GM19193 (cell line): ENCODE data around the gene REX1BD.

Source experiments
- POLR2A ChIP-seq: IDR thresholded peaks from 4 replicates; pipeline ENCODE4 v1.6.1; 2011; ENCODE audit not compliant: insufficient read depth, insufficient read length; ENCODE audit errors: extremely low read depth

The REX1BD gene

DNA sequence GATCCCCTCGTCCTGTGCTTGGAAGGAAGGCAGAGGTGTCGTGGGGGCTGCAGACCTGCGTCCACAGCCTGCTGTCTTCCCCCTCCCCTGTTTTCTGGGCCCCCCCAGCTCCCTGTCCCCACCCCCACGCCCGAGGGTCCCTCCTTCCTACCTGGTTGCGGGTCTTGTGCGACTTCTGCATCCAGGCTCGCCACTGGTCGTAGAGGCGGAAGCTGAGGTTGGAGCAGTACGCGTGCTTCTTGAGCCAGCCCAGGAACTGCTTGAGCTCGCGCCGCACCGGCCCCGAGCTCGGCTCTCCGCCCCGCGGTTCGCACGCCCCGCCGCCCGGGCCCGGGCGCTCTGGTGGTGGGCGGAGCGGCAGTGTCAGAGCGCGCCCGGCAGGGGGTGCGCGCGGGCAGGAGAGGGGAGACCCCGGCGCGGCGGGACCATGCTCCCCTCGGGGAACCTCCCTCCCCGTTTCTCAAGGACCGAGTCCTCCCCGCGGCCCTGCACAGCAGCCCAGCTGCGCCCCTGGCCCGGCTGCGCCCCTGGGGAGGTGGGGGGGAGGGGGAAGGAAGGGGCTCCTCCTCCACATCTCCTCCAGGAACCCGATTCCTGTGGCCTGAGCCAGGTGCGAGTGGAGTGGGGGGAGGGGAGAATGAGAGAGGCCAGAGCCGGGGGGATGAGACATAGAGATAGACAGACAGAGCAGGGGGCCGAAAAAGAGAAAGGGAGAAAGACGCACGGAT, 5.7 kb downstream of the REX1BD start:
- TF ChIP-seq POLR2A: no peak

DNA sequence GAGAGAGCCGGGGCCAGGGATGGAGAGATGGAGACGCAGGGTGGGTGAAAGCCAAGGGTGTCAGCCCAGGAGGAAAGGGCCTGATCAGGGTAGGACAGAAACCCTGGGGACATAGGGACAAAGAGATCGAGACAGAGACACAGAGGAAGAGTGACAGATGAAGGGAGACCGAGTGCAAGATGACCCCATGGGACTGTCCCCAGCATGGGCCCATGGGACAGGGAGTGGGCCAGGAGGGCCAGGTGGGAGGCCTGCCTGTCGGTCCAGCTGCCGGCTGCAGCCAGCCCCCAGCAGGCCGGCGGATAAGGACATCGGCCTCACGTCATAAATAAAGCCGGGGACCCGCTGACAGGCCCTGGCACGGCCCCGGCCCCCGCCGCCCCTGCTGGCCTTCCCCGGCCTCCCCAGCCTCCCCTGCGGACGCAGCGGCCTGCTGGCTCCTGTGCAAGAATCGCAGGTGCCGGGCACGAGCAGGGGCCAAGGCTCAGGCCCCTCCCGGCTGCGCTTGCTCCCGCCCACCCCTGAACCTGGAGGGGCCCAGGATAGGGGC, 6.3 kb downstream of the REX1BD start:
- no peak for TF ChIP-seq POLR2A

DNA sequence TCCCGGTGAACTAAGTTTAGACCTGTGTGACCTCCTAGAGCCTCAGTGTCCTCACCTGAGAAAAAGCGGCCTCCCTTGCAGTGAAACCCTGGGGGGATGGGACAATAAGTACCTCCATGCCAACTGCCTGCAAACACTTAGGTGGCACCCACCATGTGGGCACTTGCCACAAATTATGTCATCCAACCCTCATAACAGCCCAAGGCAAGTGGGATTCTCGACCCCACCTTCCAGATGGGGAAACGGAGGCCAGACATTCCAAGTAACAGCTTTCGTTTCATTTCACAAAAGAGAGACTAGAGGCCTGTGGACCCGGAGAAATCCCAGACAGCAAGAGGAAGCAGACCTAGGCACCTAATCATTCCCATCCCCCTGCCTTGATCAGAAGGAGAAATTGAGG, 6.9 kb downstream of the REX1BD start:
- TF ChIP-seq POLR2A: no peak

DNA sequence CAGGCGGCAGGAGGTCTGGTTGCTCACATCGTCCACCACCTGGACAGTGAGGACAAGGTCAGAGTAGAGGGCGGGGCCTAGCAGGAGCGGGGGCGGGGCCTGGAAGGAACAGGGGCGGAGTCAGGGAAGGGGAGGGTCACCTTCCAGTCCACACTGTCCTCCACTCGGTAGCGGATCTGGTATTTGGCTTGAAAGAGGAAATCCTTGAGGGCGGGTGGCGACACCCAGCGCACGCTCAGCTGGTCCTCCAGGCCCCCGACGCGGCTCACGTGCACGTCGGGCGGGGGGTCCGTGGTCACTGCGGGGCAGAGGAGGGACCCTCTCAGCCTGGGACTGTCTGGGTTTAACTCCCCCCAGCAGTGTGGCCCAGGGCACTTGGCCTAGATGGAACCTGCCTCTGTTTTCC, 8.2 kb downstream of the REX1BD start:
- no peak for TF ChIP-seq POLR2A

DNA sequence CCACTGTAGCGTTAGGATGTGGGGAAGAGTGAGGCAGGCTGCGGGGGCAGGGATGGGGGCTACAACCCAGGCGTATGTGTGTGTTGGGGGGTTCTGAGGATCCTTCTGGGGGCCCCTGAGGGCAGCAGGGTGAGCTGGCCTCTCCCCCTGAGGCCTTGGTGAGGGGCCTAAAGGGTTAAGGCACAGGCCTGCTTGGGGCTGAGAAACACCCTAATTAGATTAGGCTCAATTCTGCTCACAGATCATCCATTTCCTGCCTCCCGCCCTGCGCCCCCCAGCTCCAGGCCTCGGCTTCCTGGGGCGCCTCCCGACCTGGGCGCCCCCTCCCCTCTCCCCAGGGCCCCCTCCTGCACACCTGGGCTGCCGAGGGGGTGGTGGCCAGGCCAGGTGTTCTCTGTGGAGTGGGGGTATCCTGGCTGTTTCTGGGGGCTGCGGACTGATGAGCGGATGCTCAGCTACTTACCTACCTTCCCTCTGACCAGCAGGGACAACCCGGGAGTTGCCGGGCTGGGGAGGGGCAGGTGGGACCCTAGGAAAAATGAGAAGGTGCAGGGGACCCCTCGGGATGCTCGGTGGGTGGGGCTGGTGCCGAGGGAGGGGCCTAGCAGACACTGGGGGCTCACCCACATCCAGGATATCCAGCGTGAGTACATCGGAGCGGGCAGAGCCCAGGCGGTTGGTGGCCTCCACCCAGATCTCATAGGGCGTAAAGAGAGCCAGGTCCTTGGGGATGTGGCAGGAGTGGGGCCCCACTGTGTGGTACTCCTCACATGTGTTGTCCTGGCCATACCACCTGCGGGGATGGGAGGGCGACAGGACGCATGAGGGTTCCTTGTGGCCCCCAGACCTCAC, 9.4 kb downstream of the REX1BD start:
- TF ChIP-seq POLR2A: no peak

DNA sequence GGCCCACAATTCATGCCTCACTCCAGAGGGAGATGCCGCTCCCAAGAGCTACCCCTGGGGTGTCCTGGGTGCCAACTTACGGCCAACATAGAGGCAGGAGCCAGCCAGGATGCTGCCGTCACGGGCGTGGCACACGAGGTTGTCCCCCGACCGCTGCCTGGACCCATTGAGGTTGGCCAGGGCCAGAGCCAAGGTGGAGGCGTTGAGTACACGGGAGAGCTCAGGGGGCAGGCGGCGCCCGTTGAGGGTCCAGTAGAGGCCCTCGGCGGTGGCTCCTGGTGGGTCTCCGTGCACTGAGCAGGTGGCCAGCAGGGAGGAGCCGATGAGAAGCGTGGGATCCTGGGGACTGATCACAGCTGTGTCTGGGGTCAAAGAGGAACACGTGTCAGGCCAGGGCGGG, 10.9 kb downstream of the REX1BD start:
- no peak for TF ChIP-seq POLR2A

DNA sequence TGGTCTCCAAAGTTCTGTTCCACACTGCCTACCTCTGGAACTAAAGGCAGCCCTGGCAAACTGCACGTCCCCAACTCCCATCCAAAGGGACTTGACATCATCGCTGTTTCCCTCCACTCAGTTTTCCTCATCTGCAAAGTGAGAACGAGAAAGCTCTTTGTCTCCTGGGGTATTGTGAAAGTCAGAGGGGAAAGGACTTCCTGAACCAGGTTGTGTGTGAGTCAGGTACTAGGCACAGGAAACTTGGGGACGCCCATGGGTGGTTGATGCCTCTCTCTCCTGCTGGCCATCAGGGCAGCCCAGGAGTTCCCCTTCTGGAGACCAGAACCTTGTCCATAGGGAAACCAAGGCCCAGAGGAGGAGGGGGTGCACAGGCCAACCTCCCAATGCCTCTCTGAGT, 13.3 kb downstream of the REX1BD start:
- TF ChIP-seq POLR2A: no peak

DNA sequence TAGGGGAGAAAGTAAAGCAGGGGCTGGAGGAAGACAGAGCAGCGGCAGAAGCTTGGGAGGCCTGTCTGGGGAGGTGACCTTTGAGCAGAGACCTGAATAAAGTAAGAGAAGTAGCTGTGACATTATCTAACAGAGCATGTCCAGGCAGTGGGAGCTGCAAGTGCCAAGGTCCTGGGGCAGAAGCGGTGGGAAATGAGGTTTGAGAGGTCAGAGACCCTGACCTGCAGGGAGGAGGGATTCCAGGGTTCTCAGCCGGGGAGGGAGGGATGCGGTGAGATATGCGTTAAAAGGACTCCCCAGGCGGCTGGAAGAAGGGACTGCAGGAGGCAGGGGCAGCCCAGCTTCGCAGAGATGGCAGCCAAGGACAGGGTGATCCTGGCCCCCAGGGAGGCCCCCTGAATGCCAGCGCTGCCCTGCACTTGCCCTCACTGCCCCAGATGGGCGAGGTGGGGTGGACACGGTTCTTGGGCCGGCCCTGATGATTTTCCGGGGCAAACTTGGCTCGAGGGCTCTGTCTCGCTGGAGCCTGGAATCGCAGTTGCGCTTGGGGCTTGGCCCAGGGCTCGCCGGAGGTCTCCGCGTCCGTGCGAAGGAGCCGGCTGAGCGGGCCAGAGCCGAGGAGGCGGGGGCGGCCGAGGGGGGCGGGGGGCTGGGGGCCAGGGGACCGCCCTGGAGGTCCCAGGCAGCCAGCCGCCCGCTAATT, 14.8 kb downstream of the REX1BD start:
- no peak for TF ChIP-seq POLR2A

DNA sequence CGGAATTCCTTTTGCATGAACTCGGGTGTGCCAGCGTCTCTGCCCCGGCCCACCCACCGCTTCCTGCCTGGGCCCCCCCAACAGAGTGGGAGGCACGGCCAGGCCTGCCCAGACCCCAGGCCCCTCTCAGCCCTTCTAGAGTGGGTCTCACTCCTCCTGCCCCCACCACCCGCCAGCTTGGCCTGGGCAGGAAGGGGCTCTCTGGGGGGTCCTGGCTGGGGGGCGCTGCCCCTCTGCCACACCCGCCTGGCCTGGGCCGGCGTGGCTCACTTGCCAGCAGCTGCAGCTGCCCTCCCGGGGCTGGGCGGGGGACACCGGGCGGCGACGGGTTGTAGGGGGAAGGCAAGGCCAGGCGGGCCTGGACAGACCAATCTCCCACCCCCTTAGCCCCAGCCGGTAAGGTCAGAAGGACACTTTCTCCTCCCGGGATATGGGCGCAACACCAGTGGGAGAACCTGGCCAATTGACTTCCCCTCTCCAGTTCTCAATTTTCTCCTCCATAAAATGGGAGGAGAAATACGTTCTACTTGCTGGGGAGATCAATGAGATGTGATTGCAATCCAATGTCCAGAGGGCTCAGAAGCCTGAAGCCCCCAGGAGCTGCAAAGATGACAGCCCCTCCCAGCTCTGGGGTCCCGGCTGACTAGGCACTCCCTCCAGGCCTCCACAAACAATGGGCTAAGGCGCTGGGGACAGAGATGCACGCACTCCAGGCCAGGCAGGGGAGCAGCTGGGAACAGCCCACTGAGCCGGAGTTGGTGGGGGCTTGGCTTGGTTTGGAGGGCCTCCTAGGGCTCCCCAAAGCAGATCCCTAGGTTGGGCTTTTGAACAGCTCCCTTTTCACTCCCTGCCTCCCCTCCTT, 15.6 kb downstream of the REX1BD start:
- no peak for TF ChIP-seq POLR2A

DNA sequence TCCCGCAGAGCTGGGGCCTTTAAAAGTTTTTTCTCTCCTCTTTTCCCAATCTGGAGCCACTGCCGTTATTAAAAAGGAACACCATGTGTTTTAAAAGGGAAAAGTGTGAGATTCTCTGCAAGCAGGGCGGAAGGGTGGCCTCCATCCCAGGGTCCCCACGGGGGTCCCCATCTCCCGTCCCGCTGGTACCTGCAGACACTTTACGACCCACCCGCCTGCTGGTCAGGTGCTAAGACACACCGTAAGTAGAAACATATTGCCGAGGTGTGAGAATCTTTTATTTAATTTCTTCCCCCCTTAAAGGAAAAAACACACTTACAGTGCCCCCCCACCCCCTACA, 16.2 kb downstream of the REX1BD start:
- TF ChIP-seq POLR2A: no peak

DNA sequence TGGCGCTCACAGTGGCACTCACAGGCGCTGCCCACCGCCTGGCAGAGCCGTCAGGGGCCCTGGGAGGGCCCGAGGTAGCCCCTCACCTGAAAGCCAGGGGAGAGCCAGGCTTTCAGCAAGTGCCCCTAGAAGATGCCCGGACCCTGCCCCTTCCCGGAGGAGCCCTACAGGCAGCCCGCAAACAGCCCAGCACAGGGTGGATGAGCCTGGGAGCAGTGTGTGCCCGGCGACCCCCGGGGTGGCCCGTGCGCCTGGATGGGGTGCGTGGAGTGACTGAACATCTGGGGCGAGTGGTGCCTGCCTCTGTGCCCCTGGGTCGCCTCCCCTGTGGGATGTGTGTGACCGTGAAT, 16.6 kb downstream of the REX1BD start:
- no peak for TF ChIP-seq POLR2A

DNA sequence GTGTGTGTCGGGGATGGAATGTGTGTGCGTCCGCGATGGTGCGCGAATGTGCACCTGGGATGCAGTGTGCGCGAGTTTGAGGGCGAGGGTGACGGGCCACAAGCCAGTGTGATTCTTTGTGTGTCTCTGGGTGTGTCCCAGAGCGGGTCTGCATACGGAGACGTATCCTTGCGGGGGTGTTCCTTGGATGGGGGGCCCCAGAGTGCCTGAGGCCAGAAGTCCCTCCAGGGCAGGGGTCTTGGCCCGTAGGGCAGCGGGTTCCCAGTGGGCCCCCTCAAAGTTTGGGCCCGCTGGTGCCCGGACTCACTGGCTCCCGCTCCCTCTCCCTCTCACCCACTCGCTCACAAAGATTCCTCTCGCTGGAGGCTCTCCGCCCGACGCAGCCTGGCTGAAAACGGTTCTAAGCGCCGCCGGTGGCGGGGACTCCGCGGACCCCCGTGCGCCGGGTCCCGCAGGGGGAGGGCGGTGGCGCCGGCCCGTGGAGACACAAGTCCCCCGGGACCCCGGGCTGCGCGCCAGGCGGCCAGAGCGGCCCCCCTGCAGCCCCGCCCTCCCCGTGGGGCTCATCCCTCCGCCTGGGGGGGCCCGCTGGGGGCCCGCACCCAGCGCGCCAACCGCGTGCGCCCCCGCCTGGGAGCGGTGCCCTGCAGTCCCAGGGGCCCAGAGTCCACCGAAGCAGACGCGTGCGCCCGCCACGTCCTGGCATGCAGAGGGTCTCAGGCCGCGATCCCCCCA, 17.1 kb downstream of the REX1BD start:
- no peak for TF ChIP-seq POLR2A

DNA sequence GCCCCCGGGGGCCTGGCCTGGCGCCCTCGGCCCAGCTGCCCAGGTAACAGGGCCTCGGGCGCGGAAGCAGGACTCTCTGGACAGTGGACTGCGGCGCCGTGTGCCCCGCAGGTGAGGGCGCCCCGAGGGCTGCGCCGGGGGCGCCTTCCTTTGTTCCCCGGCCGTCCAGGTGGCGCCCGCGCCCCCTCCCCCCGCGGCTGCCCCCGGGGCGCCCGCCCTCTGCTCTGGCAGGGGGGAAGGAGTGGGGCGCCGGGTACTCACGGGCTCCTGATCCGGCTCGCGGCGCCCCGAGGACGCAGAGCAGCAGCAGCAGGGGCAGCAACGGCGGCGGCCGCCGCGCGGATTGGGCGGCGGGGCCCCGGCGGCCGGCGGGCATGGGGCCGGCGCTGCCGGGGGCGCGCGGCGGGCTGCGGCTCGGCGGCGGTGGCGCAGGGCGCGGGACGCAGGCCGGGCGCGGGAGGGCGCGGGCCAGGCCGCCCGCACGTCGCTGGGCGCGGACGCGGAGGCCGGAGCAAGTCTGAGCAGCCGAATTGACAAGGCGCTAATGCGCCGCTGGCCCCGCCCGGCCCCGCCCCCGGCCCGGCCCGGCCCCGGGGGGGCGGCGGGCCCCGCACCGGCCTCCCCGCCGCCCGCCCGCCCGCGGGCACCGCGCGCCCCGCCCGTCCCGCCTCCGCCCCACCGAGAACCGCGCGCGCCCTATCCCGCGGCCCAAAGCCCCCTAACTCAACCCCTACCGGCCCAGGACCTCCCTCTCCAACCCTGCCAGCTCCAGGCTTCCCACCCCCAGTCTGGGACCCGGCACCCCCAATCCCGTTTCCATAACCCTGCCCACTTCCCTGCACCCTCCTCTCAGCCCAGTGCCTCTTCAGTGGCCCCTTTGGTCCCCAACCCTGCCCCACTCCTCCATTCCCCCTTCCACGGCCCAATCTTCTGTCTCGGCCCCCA, 18.0 kb downstream of the REX1BD start, which contains the start of gene CRLF1:
Gene CRLF1, minus strand, starts transcription at position 519 of the 945 bp plus-strand sequence. Its CDS starts 143 bp downstream, at position 376.
- TF ChIP-seq POLR2A: no peak
